Activated CD4-positive, alpha-beta T cell treated with anti-CD3 and anti-CD28 coated beads, Interleukin-2, Interleukin-4, amounts not matched to agents 100 ng/mL and 50 ng/mL, durations not matched to agents 16 hours and 8 hours (primary cell): ENCODE data around the gene KRCC1.
"Not testable (repeated sequence)": the region's sequence is repeated elsewhere in the genome, so short reads cannot be mapped to it uniquely, and the experiment has no call there.

Experiments
- DNase-seq: peaks from one replicate; pipeline ENCODE4 v3.0.0-alpha.2; 2020; ENCODE audit warnings: low spot score

KRCC1 gene

GRCh38 chr2:88074854-88075292 lies 19.3 kb upstream of the KRCC1 start:
- no peak for DNase-seq

GRCh38 chr2:88074150-88074549 lies 18.6 kb upstream of the KRCC1 start:
- DNase-seq: no peak

GRCh38 chr2:88071365-88071764 lies 15.8 kb upstream of the KRCC1 start:
- no peak for DNase-seq

GRCh38 chr2:88070055-88070454 lies 14.5 kb upstream of the KRCC1 start:
- no peak for DNase-seq

- no peak for DNase-seq
Measured at GRCh38 chr2:88069117-88069516, 13.5 kb upstream of the KRCC1 start.

GRCh38 chr2:88068044-88068443 lies 12.5 kb upstream of the KRCC1 start:
- no peak for DNase-seq

- no peak for DNase-seq
Measured at GRCh38 chr2:88067598-88067997, 12.0 kb upstream of the KRCC1 start, which contains the start of gene SMYD1. Gene SMYD1, plus strand, starts transcription at chr2:88067825. Its CDS starts 40 bp downstream, at chr2:88067865.

- no peak for DNase-seq
Measured at GRCh38 chr2:88067189-88067588, 11.6 kb upstream of the KRCC1 start.

GRCh38 chr2:88066543-88066942 lies 11.0 kb upstream of the KRCC1 start:
- DNase-seq: no peak

GRCh38 chr2:88061295-88061694 lies 5.7 kb upstream of the KRCC1 start:
- no peak for DNase-seq

GRCh38 chr2:88060907-88061275 lies 5.3 kb upstream of the KRCC1 start:
- DNase-seq: no peak

- DNase-seq: peak; percentile 54
Measured at GRCh38 chr2:88059979-88060906, 4.7 kb upstream of the KRCC1 start.

GRCh38 chr2:88058191-88058590 lies 2.6 kb upstream of the KRCC1 start:
- no peak for DNase-seq

- DNase-seq: no peak
Measured at GRCh38 chr2:88057437-88057844, 1.9 kb upstream of the KRCC1 start.

GRCh38 chr2:88054782-88055370 lies 707 bp downstream of the KRCC1 start:
- no peak for DNase-seq

- no peak for DNase-seq
Measured at GRCh38 chr2:88053934-88054781, 1.4 kb downstream of the KRCC1 start.

- no peak for DNase-seq
Measured at GRCh38 chr2:88053296-88053695, 2.3 kb downstream of the KRCC1 start.

- DNase-seq: no peak
Measured at GRCh38 chr2:88051792-88052191, 3.8 kb downstream of the KRCC1 start.

GRCh38 chr2:88049622-88050021 lies 6.0 kb downstream of the KRCC1 start:
- DNase-seq: no peak

GRCh38 chr2:88048541-88048940 lies 7.0 kb downstream of the KRCC1 start:
- no peak for DNase-seq

- DNase-seq: not testable (repeated sequence)
Measured at GRCh38 chr2:88045561-88045960, 10.0 kb downstream of the KRCC1 start.

GRCh38 chr2:88042476-88042875 lies 13.1 kb downstream of the KRCC1 start:
- DNase-seq: no peak
